Measurements from ENCODE around the gene VPS16.

- TF ChIP-seq POLR2A (IDR thresholded peaks at IDR 0.05; ENCODE audit: low read length) = no peak
- no peak for TF ChIP-seq GATA1 (IDR thresholded peaks at IDR 0.05; ENCODE audit: low read depth, low read length)
Measured at GRCh38 chr20:2889209-2889608, 48.7 kb downstream of the VPS16 start.
